H9 (cell line): ENCODE measurements around the gene SLC2A10. TPM values are rescaled to one million over a fixed set of nuclear protein-coding genes. Genes with fewer than 3 reads are reported as not detected.

ENCODE experiments used
- DNase-seq: peaks from one replicate; pipeline ENCODE4 v3.0.0-alpha.2; 2017
- H2AFZ ChIP-seq: one replicate; pipeline ENCODE4 v1.6.1; 2013; ENCODE audit warnings: mild to moderate bottlenecking, low read length, control low read depth, moderate library complexity
- H2AK5ac ChIP-seq: 2 replicates; pipeline ENCODE4 v1.6.1; 2013; ENCODE audit warnings: low read length, control low read depth, mixed read lengths; ENCODE audit not compliant: insufficient read length
- H2BK120ac ChIP-seq: one replicate; pipeline ENCODE4 v1.6.1; 2013; ENCODE audit warnings: low read depth, mild to moderate bottlenecking, low read length, control low read depth, inconsistent platforms; ENCODE audit not compliant: poor library complexity, severe bottlenecking
- H2BK12ac ChIP-seq: 2 replicates; pipeline ENCODE4 v1.6.1; 2013; ENCODE audit warnings: low read length, control low read depth, mixed read lengths, low read depth; ENCODE audit not compliant: insufficient read length
- H2BK15ac ChIP-seq: 2 replicates; pipeline ENCODE4 v1.6.1; 2013; ENCODE audit warnings: low read depth, low read length, control low read depth
- H2BK20ac ChIP-seq: one replicate; pipeline ENCODE4 v1.6.1; 2013; ENCODE audit warnings: low read depth, mild to moderate bottlenecking, low read length, control low read depth, inconsistent platforms; ENCODE audit not compliant: poor library complexity, severe bottlenecking
- H2BK5ac ChIP-seq: 2 replicates; pipeline ENCODE4 v1.6.1; 2013; ENCODE audit warnings: low read length, control low read depth, mixed read lengths; ENCODE audit not compliant: insufficient read length
- H3K14ac ChIP-seq: 2 replicates; pipeline ENCODE4 v1.6.1; 2013; ENCODE audit warnings: low read length, control low read depth; ENCODE audit not compliant: insufficient read depth
- H3K18ac ChIP-seq: 2 replicates; pipeline ENCODE4 v1.6.1; 2013; ENCODE audit warnings: low read depth, mild to moderate bottlenecking, mixed read lengths, low read length, control low read depth; ENCODE audit not compliant: insufficient read length
- H3K23ac ChIP-seq: 2 replicates; pipeline ENCODE4 v1.6.1; 2013; ENCODE audit warnings: low read length, control low read depth, mixed read lengths, low read depth; ENCODE audit not compliant: insufficient read length
- H3K23me2 ChIP-seq: 2 replicates; pipeline ENCODE4 v1.6.1; 2013; ENCODE audit warnings: low read depth, mild to moderate bottlenecking, mixed read lengths, low read length, control low read depth; ENCODE audit not compliant: insufficient read length, poor library complexity, severe bottlenecking
- H3K27ac ChIP-seq: 2 replicates; pipeline ENCODE4 v1.5.1; 2013; ENCODE audit warnings: low read length, control low read depth, mixed read lengths, low read depth; ENCODE audit not compliant: insufficient read length
- H3K27me3 ChIP-seq: 2 replicates; pipeline ENCODE4 v1.6.1; 2013; ENCODE audit warnings: low read length, control low read depth, inconsistent platforms; ENCODE audit not compliant: insufficient read depth
- H3K4ac ChIP-seq: 2 replicates; pipeline ENCODE4 v1.6.1; 2013; ENCODE audit warnings: low read depth, mild to moderate bottlenecking, control low read depth, inconsistent platforms, low read length, moderate library complexity
- H3K4me1 ChIP-seq: 2 replicates; pipeline ENCODE4 v1.6.1; 2013; ENCODE audit warnings: low read length, control low read depth, inconsistent platforms; ENCODE audit not compliant: insufficient read depth
- H3K4me2 ChIP-seq: 2 replicates; pipeline ENCODE4 v1.6.1; 2013; ENCODE audit warnings: low read length, control low read depth, mixed read lengths; ENCODE audit not compliant: insufficient read length, insufficient read depth
- H3K56ac ChIP-seq: 2 replicates; pipeline ENCODE4 v1.6.1; 2013; ENCODE audit warnings: low read depth, mild to moderate bottlenecking, mixed read lengths, low read length, control low read depth; ENCODE audit not compliant: insufficient read length
- H3K79me1 ChIP-seq: 2 replicates; pipeline ENCODE4 v1.6.1; 2013; ENCODE audit warnings: low read depth, mild to moderate bottlenecking, moderate library complexity, low read length, control low read depth, inconsistent platforms; ENCODE audit not compliant: insufficient read depth, poor library complexity, severe bottlenecking
- H3K79me2 ChIP-seq: 2 replicates; pipeline ENCODE4 v1.6.1; 2013; ENCODE audit warnings: low read length, control low read depth, inconsistent platforms; ENCODE audit not compliant: insufficient read depth
- H3K9ac ChIP-seq: 2 replicates; pipeline ENCODE4 v1.6.1; 2013; ENCODE audit warnings: low read length, control low read depth, mixed read lengths; ENCODE audit not compliant: insufficient read length; ENCODE audit errors: extremely low read depth
- H3K9me3 ChIP-seq: one replicate; pipeline ENCODE4 v1.6.1; 2013; ENCODE audit warnings: low read depth, low read length, inconsistent platforms; ENCODE audit not compliant: control insufficient read depth
- H3T11ph ChIP-seq: one replicate; pipeline ENCODE4 v1.6.1; 2013; ENCODE audit warnings: mild to moderate bottlenecking, low read length, control low read depth, inconsistent platforms
- H4K20me1 ChIP-seq: one replicate; pipeline ENCODE4 v1.6.1; 2013; ENCODE audit not compliant: control insufficient read depth, insufficient read length, insufficient read depth
- H4K5ac ChIP-seq: 2 replicates; pipeline ENCODE4 v1.6.1; 2013; ENCODE audit warnings: low read depth, mild to moderate bottlenecking, mixed read lengths, low read length, control low read depth; ENCODE audit not compliant: insufficient read length
- H4K8ac ChIP-seq: replicated peaks from 2 replicates; pipeline ENCODE4 v1.6.1; 2013; ENCODE audit warnings: low read length, control low read depth, mixed read lengths, low read depth; ENCODE audit not compliant: insufficient read length
- H4K91ac ChIP-seq: 2 replicates; pipeline ENCODE4 v1.6.1; 2013; ENCODE audit warnings: low read depth, mild to moderate bottlenecking, moderate library complexity, mixed read lengths, low read length, control low read depth; ENCODE audit not compliant: insufficient read length
- H3K27ac Mint-ChIP-seq, 3 experiments: 2 replicates in 2 of 3; 3 replicates in 1 of 3; pipeline ENCODE4 v1.8.0; 2020 to 2021; ENCODE audit warnings: mixed read lengths in 3 of 3, mild to moderate bottlenecking in 1 of 3, moderate library complexity in 1 of 3
- H3K27me3 Mint-ChIP-seq: 2 replicates; pipeline ENCODE4 v1.8.0; 2021; ENCODE audit warnings: low read depth, mild to moderate bottlenecking, moderate library complexity, mixed read lengths
- H3K36me3 Mint-ChIP-seq, 3 experiments: 2 replicates in 2 of 3; 3 replicates in 1 of 3; pipeline ENCODE4 v1.8.0; 2020 to 2021; ENCODE audit warnings: low read depth in 3 of 3, mixed read lengths in 3 of 3; ENCODE audit not compliant: insufficient read depth in 1 of 3
- H3K4me1 Mint-ChIP-seq, 2 experiments: 2 replicates each; pipeline ENCODE4 v1.8.0; 2020; ENCODE audit warnings: mixed read lengths in 2 of 2
- H3K4me3 Mint-ChIP-seq, 2 experiments: 2 replicates in 1 of 2; 3 replicates in 1 of 2; pipeline ENCODE4 v1.8.0; 2020 to 2021; ENCODE audit warnings: mild to moderate bottlenecking in 2 of 2, mixed read lengths in 2 of 2, moderate library complexity in 1 of 2
- H3K9me3 Mint-ChIP-seq, 2 experiments: 2 replicates in 1 of 2; 3 replicates in 1 of 2; pipeline ENCODE4 v1.8.0; 2020; ENCODE audit warnings: mild to moderate bottlenecking in 2 of 2, mixed read lengths in 2 of 2, moderate library complexity in 1 of 2
- CTCF ChIP-seq: fragments of 200-600 bp; sonication (generic); conservative IDR thresholded peaks from 3 replicates; pipeline ENCODE4 v1.8.0; 2021; ENCODE audit warnings: antibody characterized with exemption, mild to moderate bottlenecking
- WGBS: extraction: QIAGEN DNeasy Blood & Tissue Kit; methylation state at CpG from one replicate; pipeline ENCODE4 v1.1.7; 2013; ENCODE audit warnings: missing lambda C conversion rate, low lambda C conversion rate, mixed read lengths; ENCODE audit not compliant: insufficient read length; ENCODE audit errors: extremely low coverage; 5-methylcytosine and 5-hydroxymethylcytosine counted together
- total RNA-seq: library from RNA; stranded (reverse); gene quantifications from 2 replicates; pipeline ENCODE4 v1.2.1, GENCODE V29; 2021

SLC2A10 gene
- total RNA-seq, 1 experiment from 2014 or later: 8.2 TPM

- no peak overlapping the region for H3K9ac ChIP-seq
- WGBS: no CpG with 5 or more reads among the region's 17 CpGs
- no peak overlapping the region for H2AFZ ChIP-seq
These were observed 48.6 kb downstream of the SLC2A10 start for GRCh38 chr20:46757754-46758678.

More at GRCh38 chr20:46757754-46758678, 48.6 kb downstream of the SLC2A10 start:
- no peak overlapping the region for H2AK5ac ChIP-seq
- H3K4ac ChIP-seq: no peak overlapping the region
- no peak overlapping the region for H3K4me3 Mint-ChIP-seq
- H2BK120ac ChIP-seq: no peak overlapping the region
- H3K79me1 ChIP-seq: no peaks in the 10 kb centered on the region
- H3K23ac ChIP-seq: no peak overlapping the region
- H3K9me3 ChIP-seq: no peaks in the 10 kb centered on the region
- H3K36me3 Mint-ChIP-seq: no peaks in the 10 kb centered on the region; a peak in 1 of 7 replicates
- H3K4me1 ChIP-seq: no peaks in the 10 kb centered on the region
- no peaks in the 10 kb centered on the region for H4K20me1 ChIP-seq
- no peak overlapping the region for H3K14ac ChIP-seq
- no peak overlapping the region for H2BK15ac ChIP-seq
- H3K27me3 ChIP-seq: no peaks in the 10 kb centered on the region
- TF ChIP-seq CTCF: peak; percentile 97
- H3K27ac ChIP-seq: no peak overlapping the region
- H2BK20ac ChIP-seq: no peak overlapping the region
- H4K91ac ChIP-seq: no peak overlapping the region
- no peaks in the 10 kb centered on the region for H3K23me2 ChIP-seq
- H3K9me3 Mint-ChIP-seq: no peaks in the 10 kb centered on the region; a peak in 1 of 5 replicates
- no peaks in the 10 kb centered on the region; the same call in 1 of the 2 replicates for H3K27me3 Mint-ChIP-seq
- H3K18ac ChIP-seq: no peak overlapping the region
- H3T11ph ChIP-seq: no peak overlapping the region
- no peak overlapping the region for H2BK5ac ChIP-seq
- no peak overlapping the region for H2BK12ac ChIP-seq
- H3K4me1 Mint-ChIP-seq: peaks cover 6 to 16% of the 10 kb centered on the region in 2 experiments
- DNase-seq: peak; percentile 66
- no peaks in the 10 kb centered on the region for H3K79me2 ChIP-seq
- no peak overlapping the region for H4K5ac ChIP-seq
- no peak overlapping the region for H3K56ac ChIP-seq
- no peak overlapping the region for H4K8ac ChIP-seq
- no peak overlapping the region for H3K4me2 ChIP-seq
- no peak overlapping the region; a peak in 1 of 7 replicates for H3K27ac Mint-ChIP-seq
